ENCODE measurements around the gene APOL2.
"Not testable (repeated sequence)": the region's sequence is repeated elsewhere in the genome, so short reads cannot be mapped to it uniquely, and the experiment has no call there.

Gene APOL2

GRCh38 chr22:36220451-36220921 lies 18.8 kb downstream of the APOL2 start:
- DNase-seq (ENCODE audit: low read depth) = peak; percentile 35

- no peak for DNase-seq (ENCODE audit: low read depth)
Measured at GRCh38 chr22:36218648-36219193, 20.6 kb downstream of the APOL2 start.

GRCh38 chr22:36215981-36216380 lies 23.3 kb downstream of the APOL2 start:
- DNase-seq (ENCODE audit: low read depth) = no peak

GRCh38 chr22:36213586-36213985 lies 25.7 kb downstream of the APOL2 start:
- no peak for DNase-seq (ENCODE audit: low read depth)

GRCh38 chr22:36212901-36213300 lies 26.4 kb downstream of the APOL2 start:
- DNase-seq (ENCODE audit: low read depth) = no peak

- no peak for DNase-seq (ENCODE audit: low read depth)
Measured at GRCh38 chr22:36211237-36211861, 28.0 kb downstream of the APOL2 start.

GRCh38 chr22:36210224-36210623 lies 29.1 kb downstream of the APOL2 start:
- DNase-seq (ENCODE audit: low read depth) = no peak

GRCh38 chr22:36209488-36209908 lies 29.8 kb downstream of the APOL2 start:
- DNase-seq (ENCODE audit: low read depth) = not testable (repeated sequence)

- DNase-seq (ENCODE audit: low read depth) = no peak
Measured at GRCh38 chr22:36208914-36209313, 30.4 kb downstream of the APOL2 start.

- DNase-seq (ENCODE audit: low read depth) = no peak
Measured at GRCh38 chr22:36208162-36208765, 31.1 kb downstream of the APOL2 start.

GRCh38 chr22:36206255-36206654 lies 33.1 kb downstream of the APOL2 start:
- DNase-seq (ENCODE audit: low read depth) = no peak

- not testable (repeated sequence) for DNase-seq (ENCODE audit: low read depth)
Measured at GRCh38 chr22:36205573-36205972, 33.8 kb downstream of the APOL2 start.

- DNase-seq (ENCODE audit: low read depth) = no peak
Measured at GRCh38 chr22:36204632-36205015, 34.7 kb downstream of the APOL2 start.

GRCh38 chr22:36204001-36204631 lies 35.2 kb downstream of the APOL2 start:
- no peak for DNase-seq (ENCODE audit: low read depth)

GRCh38 chr22:36203441-36203840 lies 35.9 kb downstream of the APOL2 start:
- DNase-seq (ENCODE audit: low read depth) = not testable (repeated sequence)

- DNase-seq (ENCODE audit: low read depth) = not testable (repeated sequence)
Measured at GRCh38 chr22:36202906-36203305, 36.4 kb downstream of the APOL2 start.

GRCh38 chr22:36201630-36202319 lies 37.6 kb downstream of the APOL2 start, which contains the start of gene APOL4:
Gene APOL4, minus strand, starts transcription at chr22:36201809. Its CDS starts 75 bp downstream, at chr22:36201734.
- DNase-seq (ENCODE audit: low read depth) = no peak

GRCh38 chr22:36201025-36201424 lies 38.3 kb downstream of the APOL2 start:
- DNase-seq (ENCODE audit: low read depth) = not testable (repeated sequence)

GRCh38 chr22:36199001-36199551 lies 40.3 kb downstream of the APOL2 start:
- DNase-seq (ENCODE audit: low read depth) = no peak

- DNase-seq (ENCODE audit: low read depth) = no peak
Measured at GRCh38 chr22:36198536-36198935, 40.8 kb downstream of the APOL2 start.

- no peak for DNase-seq (ENCODE audit: low read depth)
Measured at GRCh38 chr22:36197514-36198146, 41.7 kb downstream of the APOL2 start.

GRCh38 chr22:36197065-36197440 lies 42.3 kb downstream of the APOL2 start:
- peak; percentile 66 for DNase-seq (ENCODE audit: low read depth)
